ENCODE measurements around the gene FAM13B.

The FAM13B gene

DNA sequence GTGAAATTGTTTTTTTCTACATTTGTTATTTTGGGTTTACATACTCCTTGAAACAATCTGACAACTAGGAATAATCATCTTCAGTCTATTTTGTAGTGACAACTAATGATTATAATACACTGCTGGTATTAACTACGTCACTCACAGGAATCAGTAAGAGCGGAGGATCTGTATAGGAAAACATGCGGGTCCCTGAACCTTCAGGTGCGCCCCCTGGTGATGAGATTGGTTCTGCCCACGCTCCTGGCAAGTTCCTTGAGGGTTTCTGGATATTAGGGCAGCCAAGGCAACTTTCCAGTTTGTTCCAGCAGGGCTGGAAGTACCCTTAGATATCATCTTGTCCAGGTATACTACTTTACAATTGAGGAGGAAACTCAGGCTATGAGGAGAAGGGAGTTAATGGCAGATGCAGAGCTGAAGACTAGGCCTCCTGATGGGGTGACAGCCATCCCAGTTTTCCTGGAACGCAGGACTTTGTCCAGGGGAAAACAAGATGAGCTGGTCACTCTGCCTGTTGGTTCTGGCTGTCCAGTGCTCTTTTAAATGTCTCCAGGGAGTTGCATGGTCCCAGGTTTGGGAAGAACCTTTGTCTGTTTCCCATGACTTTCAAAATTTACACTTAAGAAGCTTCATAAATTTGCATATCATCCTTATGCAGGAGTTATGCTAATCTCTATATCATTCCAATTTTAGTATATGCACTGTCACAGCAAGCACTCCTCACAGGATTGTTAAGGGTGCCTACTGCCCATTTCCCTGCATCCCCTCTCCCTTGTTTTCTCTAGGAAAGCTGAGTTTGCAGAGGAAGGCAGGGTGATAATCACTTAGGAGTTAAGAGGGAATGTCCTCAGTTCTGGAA lies 36.1 kb upstream of the FAM13B start:
- DNase-seq (ENCODE audit: low read depth) = peak; percentile 76
- H3K4me3 ChIP-seq (ENCODE audit: low read depth, low read length) = no peak overlapping the region
- TF ChIP-seq, protein P1, sequence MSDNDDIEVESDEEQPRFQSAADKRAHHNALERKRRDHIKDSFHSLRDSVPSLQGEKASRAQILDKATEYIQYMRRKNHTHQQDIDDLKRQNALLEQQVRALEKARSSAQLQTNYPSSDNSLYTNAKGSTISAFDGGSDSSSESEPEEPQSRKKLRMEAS (IDR thresholded peaks at IDR 0.05; ENCODE audit: low read depth, low read length) = 0 out of 2 replicates have a peak, but pooled peaks have one; percentile 40
- TF ChIP-seq, protein P2, sequence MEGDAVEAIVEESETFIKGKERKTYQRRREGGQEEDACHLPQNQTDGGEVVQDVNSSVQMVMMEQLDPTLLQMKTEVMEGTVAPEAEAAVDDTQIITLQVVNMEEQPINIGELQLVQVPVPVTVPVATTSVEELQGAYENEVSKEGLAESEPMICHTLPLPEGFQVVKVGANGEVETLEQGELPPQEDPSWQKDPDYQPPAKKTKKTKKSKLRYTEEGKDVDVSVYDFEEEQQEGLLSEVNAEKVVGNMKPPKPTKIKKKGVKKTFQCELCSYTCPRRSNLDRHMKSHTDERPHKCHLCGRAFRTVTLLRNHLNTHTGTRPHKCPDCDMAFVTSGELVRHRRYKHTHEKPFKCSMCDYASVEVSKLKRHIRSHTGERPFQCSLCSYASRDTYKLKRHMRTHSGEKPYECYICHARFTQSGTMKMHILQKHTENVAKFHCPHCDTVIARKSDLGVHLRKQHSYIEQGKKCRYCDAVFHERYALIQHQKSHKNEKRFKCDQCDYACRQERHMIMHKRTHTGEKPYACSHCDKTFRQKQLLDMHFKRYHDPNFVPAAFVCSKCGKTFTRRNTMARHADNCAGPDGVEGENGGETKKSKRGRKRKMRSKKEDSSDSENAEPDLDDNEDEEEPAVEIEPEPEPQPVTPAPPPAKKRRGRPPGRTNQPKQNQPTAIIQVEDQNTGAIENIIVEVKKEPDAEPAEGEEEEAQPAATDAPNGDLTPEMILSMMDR (IDR thresholded peaks at IDR 0.05; ENCODE audit: low read depth, low read length) = peak; percentile 75
- TF ChIP-seq MYC (IDR thresholded peaks at IDR 0.05; ENCODE audit: low read depth, low read length) = no peak

DNA sequence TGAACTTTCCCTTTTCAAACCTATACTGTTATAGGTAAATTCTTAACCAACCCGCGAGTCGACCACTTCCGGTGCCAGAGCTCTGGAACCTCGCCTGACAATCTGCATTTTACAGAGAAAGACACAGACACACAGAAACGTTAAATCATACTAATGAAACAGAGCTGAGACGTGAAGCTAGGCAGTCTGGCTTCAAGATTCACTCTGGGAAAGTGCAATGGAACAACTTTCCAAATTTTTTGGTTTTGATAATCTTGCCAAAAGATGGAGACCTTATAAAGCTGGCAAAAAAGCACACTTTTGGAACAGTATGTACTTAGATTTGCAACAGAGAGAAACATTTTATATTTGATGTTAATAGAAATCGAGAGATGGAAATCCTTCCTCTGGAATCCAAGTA lies 35.1 kb upstream of the FAM13B start:
- H3K4me3 ChIP-seq (ENCODE audit: low read depth, low read length) = no peak overlapping the region
- DNase-seq (ENCODE audit: low read depth) = no peak
- TF ChIP-seq, protein P2 (IDR thresholded peaks at IDR 0.05; ENCODE audit: low read depth, low read length) = no peak
- TF ChIP-seq, protein P1 (IDR thresholded peaks at IDR 0.05; ENCODE audit: low read depth, low read length) = no peak
- TF ChIP-seq POLR2A (IDR thresholded peaks at IDR 0.05; ENCODE audit: extremely low read depth, insufficient read length) (no peak), MYC (IDR thresholded peaks at IDR 0.05; ENCODE audit: low read depth, low read length) (no peak)

DNA sequence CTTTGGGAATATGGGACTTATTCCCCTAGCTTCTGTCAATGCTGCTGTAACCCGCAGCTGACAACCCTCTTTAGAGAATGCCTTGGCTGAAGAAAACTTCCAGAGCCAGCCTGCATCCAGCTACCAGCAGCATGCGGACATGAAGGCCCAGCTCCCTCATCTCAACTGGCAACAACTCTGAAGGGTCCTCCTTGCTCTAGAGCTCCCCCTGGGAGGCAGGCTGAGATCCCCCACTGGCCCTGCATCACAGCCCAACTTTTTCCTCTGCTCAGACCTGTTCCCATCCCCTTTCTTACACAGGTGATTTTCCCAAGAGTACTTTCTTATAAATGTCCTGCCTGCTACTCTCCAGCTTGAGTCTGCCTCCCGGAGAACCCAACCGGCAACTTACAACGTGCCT lies 32.2 kb upstream of the FAM13B start:
- H3K4me3 ChIP-seq (ENCODE audit: low read depth, low read length) = no peak overlapping the region
- TF ChIP-seq, protein P2 (IDR thresholded peaks at IDR 0.05; ENCODE audit: low read depth, low read length) = peak; percentile 61
- TF ChIP-seq, protein P1 (IDR thresholded peaks at IDR 0.05; ENCODE audit: low read depth, low read length) = no peak
- TF ChIP-seq MYC (IDR thresholded peaks at IDR 0.05; ENCODE audit: low read depth, low read length) (no peak), POLR2A (IDR thresholded peaks at IDR 0.05; ENCODE audit: extremely low read depth, insufficient read length) (no peak)
- DNase-seq (ENCODE audit: low read depth) = peak; percentile 24

DNA sequence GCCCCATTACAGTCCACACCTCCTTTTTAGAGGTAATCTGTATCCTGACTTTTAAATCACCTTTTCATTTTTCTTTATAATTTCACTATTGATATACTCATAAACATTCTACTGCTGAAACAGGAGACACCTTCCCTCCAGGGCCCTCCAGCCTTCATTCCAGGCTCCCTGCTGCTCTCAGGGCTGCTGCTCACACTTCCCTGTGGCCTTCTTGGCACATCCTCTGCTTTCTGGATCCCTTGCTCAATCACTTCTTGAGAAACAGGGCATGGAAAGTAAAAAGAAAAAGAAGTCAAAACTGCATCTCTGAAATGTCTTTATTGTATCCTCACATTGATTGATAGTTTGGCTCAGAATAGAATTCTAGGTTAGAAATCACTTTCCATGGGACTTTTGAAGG lies 31.6 kb upstream of the FAM13B start:
- TF ChIP-seq, protein P1 (IDR thresholded peaks at IDR 0.05; ENCODE audit: low read depth, low read length) = no peak
- TF ChIP-seq MYC (IDR thresholded peaks at IDR 0.05; ENCODE audit: low read depth, low read length) = no peak
- TF ChIP-seq, protein P2 (IDR thresholded peaks at IDR 0.05; ENCODE audit: low read depth, low read length) = no peak
- no peak for TF ChIP-seq POLR2A (IDR thresholded peaks at IDR 0.05; ENCODE audit: extremely low read depth, insufficient read length)
- DNase-seq (ENCODE audit: low read depth) = no peak
- no peak overlapping the region for H3K4me3 ChIP-seq (ENCODE audit: low read depth, low read length)

DNA sequence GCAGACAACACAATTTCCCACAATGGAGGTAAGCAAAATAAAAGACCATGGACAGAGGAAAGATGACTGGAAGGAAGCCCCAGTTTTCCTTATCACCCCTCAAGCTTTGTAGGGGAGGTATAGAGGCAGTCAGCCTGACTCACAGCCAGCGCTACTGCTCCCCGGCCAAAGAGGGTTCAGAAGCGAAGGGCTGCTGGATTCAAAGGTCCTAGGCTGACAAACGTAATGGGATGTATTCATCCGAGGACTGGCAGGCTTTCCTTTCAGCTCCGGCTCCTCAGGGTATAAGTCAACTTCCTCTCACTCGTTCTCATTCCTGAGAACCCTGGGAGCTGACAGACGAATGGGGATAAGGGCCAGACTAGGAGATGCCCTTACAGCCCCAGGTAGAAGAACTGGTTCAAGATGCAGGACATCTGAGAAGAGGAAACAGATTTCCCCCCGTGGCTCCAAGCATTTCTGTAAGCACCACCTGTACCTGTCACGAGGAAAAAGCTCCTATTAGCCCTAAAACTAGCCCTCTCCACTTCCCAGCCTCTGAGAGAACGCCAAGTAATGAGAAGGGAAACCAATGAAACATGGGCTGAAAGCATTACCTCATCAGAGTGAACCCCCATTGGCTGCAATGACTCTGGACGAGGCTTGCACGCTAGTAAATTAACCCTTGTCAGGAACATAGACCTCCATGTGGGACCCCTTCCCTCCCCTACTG lies 22.1 kb upstream of the FAM13B start:
- no peak for DNase-seq (ENCODE audit: low read depth)
- TF ChIP-seq, protein P2 (IDR thresholded peaks at IDR 0.05; ENCODE audit: low read depth, low read length) = no peak
- no peak for TF ChIP-seq POLR2A (IDR thresholded peaks at IDR 0.05; ENCODE audit: extremely low read depth, insufficient read length)
- no peak overlapping the region for H3K4me3 ChIP-seq (ENCODE audit: low read depth, low read length)

Measured in NB4 (cell line).